Measurements from ENCODE around the gene SWSAP1.

SWSAP1 gene

DNA sequence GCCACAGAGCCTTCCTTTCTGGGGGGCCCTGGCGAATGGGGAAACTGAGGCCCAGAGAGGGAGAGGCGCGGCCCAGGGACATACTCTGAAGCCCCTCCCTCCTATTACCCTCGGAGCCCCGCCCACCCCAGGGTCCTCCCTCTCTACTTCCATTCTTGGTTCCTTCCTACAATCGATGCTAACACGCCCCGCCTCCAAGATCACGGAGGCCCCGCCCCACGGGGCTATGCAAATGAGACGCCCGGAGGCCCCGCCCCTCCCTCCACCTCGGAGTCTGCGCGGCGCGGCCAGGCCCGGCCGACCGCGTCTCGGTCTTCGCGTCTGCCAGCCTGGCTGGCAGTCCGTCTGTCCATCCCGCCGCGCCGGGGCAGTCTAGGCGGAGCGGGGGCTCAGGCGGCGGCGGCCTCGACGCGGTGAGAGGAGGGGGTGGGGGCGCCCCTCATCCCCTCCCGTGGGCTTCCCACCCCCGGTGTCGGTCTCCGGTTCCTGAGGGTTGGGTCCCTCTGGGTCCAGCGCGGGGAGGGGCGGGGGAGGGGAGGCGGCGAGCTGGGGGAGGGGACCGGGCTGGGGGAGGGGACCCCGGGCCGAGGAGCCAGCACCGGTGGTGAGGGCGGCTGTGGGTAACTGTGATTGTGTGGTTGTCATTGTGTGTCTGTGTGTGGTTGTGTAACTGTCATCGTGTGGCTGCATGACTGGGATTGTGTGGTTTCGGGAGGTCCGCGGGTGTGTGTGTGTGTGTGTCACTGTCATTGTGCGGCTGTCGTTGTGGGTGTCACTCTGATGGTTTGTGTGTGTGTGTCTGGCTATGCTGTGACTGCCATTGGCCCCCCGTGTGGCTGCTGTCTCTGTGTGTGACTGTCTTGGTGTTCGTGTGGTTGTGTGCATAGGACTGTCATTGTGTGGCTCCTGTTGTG is 19.0 kb upstream of the SWSAP1 start, which contains the start of gene PLPPR2:
Gene PLPPR2, plus strand, starts transcription at position 273 of the 914 bp plus-strand sequence. CDS start 2,242 bp downstream, outside the sequence.
- DNase-seq (ENCODE audit: low read depth in 2 of 2): peak; percentile 49 to 63

DNA sequence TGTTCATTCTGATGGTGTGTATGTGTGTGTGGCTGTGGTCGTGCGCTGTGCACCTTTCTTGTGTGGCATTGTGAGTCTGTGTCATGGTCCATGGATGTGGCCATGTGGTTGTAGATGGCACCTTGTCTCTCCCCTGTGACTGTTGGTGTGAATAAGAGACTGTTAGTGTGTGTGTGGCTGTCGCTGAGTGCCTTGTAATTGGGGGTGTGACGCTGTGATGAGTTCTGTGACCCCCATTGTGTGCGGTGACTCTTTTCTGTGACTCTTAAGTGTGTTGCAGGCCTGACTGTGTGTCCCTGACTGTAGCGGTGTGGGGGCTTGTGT is 18.4 kb upstream of the SWSAP1 start:
- DNase-seq (ENCODE audit: low read depth in 2 of 2): no peak

DNA sequence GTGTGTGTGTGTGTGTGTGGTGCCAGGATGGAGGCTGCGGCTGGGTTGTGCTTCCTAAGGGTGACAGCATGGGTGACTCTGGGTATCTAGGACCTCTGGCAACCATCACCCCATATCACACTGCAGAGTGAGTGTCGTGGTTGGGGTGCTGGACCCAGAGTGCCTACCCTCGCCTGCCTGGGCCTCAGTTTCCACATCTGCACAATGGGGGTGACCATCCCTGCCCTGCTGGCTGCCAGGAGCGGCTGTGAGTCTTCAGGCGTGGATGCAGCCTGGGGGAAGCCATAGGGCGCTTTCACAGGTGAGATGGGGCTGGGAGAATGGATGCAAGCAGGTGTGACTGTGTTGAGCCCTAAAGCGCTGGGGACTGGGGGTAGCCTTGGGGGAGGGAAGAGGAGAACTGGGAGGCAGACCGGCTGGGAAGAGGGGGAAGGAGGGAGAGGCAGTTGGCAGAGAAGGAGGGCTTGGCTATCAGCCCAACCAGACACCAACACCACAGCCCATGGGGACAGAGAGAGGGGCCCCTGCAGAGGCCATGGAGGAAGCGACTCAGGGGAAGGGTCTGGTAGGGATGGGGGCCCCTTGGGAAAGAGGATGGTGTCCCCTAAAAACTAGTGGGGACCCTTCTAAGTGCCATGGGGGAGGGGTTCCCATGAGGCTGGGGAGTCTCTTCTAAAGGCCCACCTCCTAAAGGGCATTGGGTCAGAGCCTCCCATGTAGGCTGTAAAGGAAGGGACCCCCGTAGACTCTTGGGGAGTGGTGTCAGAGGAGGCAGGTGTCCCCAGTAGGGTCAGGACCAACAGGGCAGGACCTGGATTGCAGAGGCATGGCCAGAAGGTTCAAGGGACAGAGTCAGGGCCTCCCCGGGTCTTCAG is 17.6 kb upstream of the SWSAP1 start:
- no peak for DNase-seq (ENCODE audit: low read depth in 2 of 2)

DNA sequence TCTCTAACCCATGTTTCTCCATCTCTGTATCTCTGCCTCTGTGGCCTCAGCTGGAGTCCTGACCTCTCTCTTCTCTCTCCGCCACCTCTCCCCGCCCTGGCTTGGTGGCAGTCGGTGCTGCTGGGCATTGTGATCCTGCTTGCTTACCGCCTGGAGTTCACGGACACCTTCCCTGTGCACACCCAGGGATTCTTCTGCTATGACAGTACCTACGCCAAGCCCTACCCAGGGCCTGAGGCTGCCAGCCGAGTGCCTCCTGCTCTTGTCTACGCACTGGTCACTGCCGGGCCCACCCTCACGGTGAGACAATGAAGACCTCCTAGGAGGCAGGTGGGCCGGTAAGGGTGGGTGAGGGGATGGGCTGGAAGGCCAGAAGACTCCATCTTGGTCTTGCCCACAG is 15.0 kb upstream of the SWSAP1 start:
- DNase-seq (ENCODE audit: low read depth in 2 of 2): no peak

DNA sequence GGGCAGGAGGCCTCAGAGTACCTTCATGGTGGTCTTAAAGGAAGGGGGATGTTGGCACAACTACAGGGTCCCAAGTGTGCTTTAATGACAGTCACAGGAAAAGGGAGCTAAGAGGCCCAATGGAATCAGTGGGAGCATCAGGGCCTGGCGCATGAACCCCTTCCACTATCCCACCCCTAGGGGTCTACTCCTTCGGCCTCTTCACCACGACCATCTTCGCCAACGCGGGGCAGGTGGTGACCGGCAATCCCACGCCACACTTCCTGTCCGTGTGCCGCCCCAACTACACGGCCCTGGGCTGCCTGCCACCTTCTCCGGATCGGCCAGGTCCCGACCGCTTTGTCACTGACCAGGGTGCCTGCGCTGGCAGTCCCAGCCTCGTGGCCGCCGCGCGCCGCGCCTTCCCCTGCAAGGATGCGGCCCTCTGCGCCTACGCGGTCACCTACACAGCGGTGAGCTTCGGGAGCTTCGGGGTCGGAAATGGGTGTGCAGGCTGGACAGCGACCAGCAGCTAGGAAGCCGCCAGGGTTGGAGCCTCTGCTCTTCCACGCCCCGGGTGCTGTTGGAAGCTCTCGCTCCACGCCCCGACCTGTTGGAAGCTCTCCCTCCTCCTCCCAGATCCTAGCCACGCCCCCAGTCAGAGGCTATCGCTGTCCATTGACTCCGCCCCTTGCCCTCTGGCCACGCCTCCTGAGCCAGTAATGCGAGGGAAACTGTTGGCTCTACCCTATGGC is 13.3 kb upstream of the SWSAP1 start:
- no peak for DNase-seq (ENCODE audit: low read depth in 2 of 2)

DNA sequence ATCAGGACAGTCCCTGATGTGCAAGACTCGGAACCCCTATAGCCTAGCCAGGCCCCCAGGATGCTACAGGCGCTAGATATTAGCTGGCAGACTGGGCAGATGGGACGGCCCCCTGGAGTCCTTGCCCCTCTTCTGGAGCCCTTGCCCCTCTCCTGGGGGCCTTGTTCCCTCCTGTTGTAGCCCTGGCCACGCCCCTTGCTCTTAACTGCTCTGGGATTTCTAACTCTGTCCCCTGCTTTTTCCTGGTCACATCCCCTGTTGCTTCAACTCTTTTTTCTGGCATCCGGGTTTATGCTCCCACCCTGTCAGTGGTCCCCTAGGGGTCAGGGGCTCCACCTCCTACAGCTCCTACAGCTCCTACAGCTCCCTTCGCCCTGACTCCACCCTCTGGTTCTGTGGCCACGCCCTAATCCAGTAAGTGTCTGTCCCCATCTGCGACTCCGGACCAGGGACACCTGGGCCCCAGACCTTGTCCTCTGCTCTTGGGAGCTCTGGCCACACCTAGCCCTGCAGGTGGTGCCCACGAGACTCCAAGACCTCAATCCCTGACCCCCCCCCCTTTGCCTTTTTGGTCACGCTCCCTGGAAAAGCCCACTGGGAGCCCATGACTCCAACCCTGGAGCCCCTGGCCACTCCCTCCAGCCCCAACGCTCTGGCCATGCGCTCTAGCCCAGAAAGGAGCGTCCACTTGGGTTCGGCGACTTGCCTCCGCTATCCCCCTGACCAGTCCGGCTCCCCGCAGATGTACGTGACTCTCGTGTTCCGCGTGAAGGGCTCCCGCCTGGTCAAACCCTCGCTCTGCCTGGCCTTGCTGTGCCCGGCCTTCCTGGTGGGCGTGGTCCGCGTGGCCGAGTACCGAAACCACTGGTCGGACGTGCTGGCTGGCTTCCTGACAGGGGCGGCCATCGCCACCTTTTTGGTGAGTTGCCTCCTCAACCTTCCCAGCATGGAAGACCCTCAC is 12.4 kb upstream of the SWSAP1 start:
- DNase-seq (ENCODE audit: low read depth in 2 of 2): no peak

DNA sequence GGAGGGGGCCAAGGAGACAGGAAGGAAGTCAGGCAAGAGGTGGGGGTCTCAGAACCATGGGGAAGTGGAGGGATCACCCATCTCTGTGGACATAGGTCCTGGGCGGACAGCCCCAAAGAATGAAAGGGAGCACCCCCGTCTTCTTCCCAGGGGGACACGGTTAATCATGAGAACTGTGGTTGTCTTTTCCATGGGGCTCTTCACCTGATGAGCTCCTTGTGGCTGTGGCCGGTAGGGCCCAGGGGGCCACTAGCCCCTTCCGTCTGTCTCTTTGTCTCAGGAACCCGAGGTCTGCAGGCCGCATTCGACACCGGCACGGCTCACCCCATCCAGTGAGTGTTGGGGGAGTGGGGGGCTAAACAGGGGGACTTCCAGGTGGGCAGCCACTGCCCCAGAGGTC is 10.6 kb upstream of the SWSAP1 start:
- DNase-seq (ENCODE audit: low read depth in 2 of 2): no peak

DNA sequence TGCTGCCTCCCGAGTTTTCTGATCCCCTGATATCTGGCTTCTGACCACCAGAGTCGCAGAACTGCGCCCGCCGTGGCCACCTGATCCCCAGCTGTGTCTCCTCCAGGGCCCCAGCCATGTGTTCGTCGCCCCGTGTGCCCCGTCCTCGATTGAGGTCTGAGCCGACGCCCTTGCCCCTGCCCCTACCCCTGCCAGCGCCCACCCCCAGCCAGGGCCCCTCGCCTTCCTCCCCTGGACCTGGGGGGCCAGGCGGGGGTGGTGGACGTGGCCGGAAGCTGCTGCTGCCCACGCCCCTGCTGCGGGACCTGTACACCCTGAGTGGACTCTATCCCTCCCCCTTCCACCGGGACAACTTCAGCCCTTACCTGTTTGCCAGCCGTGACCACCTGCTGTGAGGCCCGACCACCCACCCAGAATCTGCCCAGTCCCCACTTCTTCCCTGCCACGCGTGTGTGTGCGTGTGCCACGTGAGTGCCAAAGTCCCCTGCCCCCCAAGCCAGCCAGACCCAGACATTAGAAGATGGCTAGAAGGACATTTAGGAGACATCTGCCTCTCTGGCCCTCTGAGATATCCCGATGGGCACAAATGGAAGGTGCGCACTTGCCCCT is 10.1 kb upstream of the SWSAP1 start:
- DNase-seq (ENCODE audit: low read depth in 2 of 2): no peak

DNA sequence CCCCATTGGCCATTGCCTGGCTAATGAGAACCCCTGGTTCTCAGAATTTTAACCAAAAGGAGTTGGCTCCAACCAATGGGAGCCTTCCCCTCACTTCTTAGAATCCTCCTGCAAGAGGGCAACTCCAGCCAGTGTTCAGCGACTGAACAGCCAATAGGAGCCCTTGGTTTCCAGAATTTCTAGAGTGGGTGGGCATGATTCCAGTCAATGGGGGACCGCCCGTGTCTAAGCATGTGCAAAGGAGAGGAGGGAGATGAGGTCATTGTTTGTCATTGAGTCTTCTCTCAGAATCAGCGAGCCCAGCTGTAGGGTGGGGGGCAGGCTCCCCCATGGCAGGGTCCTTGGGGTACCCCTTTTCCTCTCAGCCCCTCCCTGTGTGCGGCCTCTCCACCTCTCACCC is 9.5 kb upstream of the SWSAP1 start:
- DNase-seq (ENCODE audit: low read depth in 2 of 2): no peak

DNA sequence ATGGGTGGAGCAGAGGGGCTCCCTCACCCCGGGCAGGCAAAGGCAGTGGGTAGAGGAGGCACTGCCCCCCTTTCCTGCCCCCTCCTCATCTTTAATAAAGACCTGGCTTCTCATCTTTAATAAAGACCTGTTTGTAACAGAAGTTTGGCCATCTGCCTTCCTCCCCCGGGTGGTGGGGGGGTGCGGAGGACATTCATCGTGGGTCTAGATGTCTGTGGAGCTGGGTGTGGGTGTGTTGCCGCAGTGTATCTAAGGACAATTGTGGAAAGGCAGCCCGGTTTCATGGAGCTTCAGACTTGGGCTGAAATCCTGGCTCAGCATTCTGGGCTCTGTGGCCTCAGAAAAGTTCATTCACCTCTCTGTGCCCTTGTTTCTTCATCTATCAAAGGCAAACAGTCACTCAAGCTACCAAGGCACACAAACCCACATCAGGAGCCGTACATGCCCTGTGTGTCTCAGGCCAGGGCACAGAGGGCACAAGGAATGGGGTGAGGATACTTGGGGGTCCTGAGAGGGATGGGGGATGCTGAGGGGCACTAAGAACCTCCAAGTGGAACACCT is 8.8 kb upstream of the SWSAP1 start:
- no peak for DNase-seq (ENCODE audit: low read depth in 2 of 2)

DNA sequence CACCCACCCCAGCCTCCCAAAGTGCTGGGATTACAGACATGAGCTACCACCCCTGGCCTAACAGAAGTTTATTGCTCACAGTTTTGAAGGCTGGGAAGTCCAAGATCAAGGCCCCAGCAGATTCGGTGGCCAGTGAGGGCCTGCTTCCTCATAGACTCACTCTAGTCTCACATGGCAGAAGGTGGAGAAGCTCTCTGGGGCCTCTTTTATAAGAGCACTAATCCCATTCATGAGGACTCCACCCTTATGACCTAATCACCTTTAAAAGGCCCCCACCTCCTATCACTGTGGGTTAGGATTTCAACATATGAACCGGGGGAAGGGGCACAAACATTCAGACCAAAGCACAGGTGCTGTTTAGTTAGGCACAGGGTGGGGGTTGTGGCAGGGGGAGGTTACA is 6.9 kb upstream of the SWSAP1 start:
- DNase-seq (ENCODE audit: low read depth in 2 of 2): no peak

DNA sequence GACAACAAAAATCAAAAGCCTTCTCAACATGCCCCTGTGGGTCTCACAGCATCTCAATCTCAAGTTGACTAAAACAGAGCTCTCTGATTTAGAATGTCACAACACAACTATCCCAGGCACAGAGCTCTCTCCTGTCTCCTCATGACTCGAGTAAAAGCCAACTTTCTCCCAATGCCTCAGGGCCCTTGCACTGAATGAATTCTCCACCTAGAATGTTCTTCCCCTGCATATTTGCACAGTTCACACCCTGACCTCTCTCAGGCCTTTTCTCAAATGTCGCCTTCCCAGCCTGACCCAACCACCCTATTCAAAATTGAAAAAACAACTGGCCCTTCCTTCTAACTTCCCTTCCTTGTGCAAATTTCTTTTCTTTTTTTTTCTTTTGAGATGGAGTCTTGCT is 3.7 kb upstream of the SWSAP1 start:
- DNase-seq (ENCODE audit: low read depth in 2 of 2): no peak

DNA sequence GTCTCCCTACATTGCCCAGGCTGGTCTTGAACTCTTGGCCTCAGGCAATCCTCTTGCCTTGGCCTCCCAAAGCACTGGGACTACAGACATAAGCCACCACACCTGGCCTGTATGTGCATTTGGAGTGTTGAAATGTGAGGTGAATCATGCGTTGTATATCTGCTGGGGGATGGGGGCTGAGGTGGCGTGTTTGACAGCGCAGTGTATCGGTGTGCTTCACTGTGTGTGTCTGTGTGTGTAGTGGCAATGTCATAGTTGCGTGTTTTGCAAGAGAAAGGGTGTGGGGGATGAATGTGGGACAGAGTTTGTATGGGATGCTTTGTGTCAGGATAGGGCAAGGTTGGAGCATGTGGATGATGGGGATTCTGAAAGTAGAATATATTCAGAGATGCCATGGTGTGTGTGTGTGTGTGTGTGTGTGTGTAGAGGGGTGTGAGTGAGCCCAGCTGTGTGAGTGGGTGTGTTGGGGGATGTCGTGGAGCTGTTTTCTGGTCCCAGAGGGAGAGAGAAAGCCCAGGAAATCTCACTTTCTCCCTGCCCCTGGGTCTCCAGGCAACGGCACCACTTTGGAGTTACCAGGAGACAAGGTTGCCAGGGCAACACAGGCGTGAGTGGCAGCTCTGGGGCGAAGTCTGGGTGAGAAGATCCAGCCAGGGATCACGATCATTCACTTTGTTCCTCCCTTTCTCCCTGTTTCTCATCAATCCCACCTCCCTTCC is 1.1 kb upstream of the SWSAP1 start:
- no peak for DNase-seq (ENCODE audit: low read depth in 2 of 2)

DNA sequence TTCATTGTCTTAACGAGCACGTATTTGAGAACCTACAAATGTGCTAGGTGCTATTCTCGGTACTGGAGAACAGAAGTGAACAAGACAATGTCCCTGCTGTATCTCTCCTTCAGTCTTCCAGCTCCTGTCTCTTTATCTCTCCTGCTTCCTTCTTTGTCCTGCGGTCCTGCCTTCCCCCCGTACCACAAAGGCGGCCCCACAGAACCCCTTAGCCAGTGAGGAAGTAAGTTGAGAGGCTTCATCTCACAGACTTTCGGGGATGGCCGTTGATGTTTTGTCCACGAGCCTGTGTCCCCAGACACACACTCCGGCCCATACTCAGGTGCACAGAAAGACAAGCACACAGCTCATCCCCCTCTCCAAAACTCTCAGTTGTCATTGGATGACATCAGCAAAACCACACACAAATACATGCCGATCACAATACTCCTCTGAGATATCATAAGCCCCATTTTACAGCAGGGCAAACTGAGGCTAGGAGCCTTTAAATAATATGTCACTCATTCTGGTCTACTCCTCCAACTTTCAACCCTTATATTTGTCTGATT is 507 bp upstream of the SWSAP1 start:
- DNase-seq (ENCODE audit: low read depth in 2 of 2): no peak

DNA sequence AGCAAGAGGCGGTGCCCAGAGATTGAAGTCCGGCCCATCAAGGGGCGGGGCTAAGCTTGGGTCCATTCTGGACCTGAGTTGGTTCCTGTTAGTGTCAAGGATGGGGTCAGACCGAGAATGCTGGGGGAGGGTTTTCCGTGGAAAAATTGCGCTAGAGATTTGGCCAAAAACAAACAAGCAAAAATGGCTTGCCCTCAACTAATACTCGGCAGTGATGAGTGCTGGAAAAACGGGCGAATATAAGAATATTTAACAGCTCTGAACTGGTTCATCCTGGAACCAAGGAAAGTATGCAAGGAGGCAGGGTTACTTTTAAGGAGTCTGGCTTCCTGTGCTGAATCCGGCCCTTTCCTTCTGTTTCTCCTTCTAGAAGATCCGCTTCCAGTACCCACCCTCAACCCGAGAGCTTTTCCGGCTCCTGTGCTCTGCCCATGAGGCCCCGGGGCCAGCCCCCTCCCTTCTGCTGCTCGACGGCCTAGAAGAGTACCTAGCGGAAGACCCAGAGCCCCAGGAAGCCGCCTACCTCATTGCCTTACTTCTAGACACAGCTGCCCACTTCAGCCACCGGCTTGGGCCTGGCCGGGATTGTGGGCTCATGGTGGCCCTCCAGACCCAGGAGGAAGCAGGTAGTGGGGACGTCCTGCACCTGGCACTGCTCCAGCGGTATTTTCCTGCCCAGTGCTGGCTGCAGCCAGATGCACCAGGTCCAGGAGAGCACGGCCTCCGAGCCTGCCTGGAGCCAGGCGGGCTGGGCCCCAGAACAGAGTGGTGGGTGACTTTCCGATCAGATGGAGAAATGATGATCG is 880 bp downstream of the SWSAP1 start:
- peak; percentile 35 to 51 for DNase-seq (ENCODE audit: low read depth in 2 of 2)

DNA sequence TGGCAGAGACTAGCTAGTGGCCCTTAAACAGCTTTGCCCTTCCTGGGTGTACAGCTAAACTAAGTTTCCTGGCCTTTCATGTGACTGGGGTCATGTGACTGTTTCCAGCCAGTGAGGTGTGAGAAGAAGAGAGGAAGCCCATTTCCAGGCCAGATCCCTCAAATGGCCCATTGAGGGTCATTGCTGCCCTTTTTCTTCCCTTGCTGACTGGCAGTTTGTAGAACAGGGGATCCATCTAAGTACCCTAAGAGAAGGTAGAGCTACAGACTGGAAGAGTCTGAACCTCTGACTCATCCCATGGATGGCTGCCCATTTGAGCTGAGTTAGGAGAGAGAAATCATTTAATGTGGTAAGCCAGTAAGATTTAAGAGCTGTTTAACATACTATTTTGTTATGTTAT is 2.8 kb downstream of the SWSAP1 start:
- DNase-seq (ENCODE audit: low read depth in 2 of 2): no peak

DNA sequence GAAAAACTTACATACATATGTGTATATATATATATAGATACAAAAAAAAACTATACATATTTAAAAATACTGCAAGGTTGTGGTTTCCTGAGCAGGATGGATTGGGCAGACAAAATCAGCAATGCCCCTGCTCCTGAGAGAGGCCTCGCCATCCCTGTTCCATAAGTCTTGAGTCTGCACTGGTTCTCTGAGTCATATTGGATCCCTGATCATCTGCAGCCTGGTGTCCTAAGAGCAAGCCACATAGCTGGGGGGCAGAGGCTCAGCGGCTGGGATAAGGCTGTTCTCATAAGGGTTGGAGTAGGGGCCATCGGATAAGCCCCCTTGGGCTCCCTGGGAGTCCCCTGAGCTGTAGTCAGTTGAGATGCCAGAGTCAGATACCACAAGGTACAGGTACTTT is 3.3 kb downstream of the SWSAP1 start:
- DNase-seq (ENCODE audit: low read depth in 2 of 2): no peak
